ENCODE results near the gene STXBP6. TPM values are rescaled to one million over a fixed set of nuclear protein-coding genes. Genes with fewer than 3 reads are reported as not detected.

The STXBP6 gene
- total RNA-seq, 1 donor from 2014 or later: not detected

DNA sequence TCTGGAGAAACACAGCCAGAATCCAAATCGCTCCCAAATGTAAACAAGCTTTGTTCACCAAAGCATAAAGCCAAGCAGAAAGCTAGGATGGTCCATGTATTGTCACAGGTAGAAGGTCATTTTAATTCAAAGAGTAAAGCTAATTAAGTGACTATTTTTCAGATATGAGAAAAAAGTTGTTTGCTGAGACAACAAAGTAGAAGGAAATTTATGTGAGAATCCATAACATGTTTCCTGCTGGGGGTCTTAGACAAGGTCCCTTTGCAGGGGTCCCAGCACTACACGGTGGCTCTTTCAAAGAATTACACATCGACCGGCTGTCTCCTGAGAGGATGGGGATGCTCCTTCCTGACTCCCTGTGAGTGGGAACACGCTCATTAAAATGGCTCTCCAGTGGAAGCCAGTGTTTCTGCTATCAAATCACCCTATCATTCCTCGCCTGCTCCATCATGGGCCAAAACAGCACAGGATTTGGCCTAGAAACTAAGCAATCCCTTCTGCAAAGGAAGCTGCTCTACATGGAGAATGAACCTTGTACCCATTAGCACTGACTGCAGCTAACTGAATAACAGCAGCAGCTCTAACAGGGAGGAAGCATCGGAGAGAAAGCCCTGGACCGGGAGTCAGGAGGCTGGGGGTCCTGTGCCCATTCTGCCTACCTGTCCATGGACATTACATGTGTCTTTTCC, 175.3 kb downstream of the STXBP6 start:
- Mint-ChIP-seq H3K4me3 (no peak overlapping the region), H3K36me3 (ENCODE audit: low read depth) (no peaks in the 10 kb centered on the region), H3K9me3 (no peaks in the 10 kb centered on the region), H3K27ac (no peak overlapping the region), H3K4me1 (no peaks in the 10 kb centered on the region), H3K27me3 (peaks cover 14% of the 10 kb centered on the region)
- intact Hi-C loops (cut with micrococcal nuclease): no loop called here
- DNase-seq: no peak

DNA sequence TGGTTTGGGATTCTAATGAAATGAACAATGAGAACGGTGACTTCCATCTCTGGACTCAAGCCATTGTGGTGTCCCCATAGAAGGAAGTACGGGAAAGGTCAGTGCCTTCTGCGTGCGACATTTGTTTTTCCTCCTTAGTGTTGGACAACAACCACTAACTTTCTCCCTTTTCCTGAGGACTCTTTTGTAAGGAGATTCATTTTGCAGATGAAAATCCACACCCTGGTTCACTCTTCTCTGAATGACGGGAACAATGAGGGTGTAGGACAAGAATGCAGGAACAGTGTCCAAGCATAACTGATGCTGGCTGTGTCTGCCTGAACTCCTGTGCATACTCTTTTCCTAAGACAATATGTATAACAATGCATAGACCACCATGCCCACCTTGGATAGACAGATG, 176.4 kb downstream of the STXBP6 start:
- Mint-ChIP-seq H3K4me1 (no peaks in the 10 kb centered on the region), H3K4me3 (no peak overlapping the region), H3K27me3 (peaks cover 14% of the 10 kb centered on the region), H3K36me3 (ENCODE audit: low read depth) (no peaks in the 10 kb centered on the region), H3K27ac (no peak overlapping the region), H3K9me3 (no peaks in the 10 kb centered on the region)
- DNase-seq: no peak
- intact Hi-C loops (cut with micrococcal nuclease): no loop called here

DNA sequence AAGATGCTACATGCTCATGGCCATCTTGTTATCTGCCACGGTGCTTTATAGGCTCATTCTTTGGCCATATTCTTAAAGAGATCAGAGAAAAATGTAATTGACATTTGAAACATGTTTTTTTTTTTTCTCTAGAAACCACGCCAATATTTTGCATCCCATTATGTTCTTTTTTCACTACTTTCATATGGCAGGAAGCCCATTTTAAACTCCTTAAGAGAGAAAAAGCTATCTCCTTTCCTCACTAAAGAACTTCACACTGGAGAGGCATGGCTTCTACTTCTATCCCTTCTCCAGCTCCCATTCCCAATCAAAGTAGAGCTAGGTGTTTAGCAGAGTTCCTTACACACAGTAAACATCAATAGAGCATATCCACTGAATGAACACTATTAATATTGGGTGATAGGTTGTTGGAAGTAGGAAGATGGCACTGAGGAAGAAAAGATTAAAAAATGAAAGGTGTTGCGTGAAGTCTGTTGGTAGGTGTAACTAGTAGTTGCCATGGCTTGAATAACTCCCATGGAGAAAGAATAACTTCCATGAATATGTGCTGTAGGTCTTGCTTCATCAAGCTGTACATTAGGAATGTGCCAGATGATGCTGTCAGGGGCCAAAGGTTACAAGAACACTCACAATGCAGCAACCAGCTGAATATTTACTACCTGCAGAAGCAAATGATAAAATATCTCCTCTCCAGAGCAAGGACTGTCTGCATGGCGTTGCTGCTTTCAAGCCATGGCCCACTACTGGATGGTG, 178.8 kb downstream of the STXBP6 start:
- no peak overlapping the region for H3K4me3 Mint-ChIP-seq
- H3K27me3 Mint-ChIP-seq: peaks cover 8% of the 10 kb centered on the region
- H3K27ac Mint-ChIP-seq: no peak overlapping the region
- intact Hi-C loops (cut with micrococcal nuclease): no loop called here
- no peaks in the 10 kb centered on the region for H3K36me3 Mint-ChIP-seq (ENCODE audit: low read depth)
- H3K9me3 Mint-ChIP-seq: no peaks in the 10 kb centered on the region
- H3K4me1 Mint-ChIP-seq: no peaks in the 10 kb centered on the region
- DNase-seq: no peak

DNA sequence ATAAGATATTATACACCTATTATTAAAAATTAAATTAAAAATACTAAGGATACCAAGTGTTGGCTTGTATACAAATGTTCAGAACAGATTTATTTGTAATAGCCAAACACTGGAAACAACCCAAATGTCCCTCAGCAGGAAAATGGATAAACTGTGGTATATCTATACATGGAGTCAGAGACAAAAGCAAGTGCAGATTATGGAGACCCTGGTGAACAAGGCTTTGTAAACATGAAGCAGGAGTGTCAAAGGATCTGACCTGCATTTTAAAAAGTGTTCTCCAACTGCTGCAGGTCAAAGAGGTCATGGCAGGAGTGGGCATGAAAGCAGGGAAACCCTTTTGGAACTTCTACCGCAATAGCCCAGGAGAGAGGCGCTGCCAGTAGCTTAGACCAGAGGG, 181.6 kb downstream of the STXBP6 start:
- Mint-ChIP-seq H3K27me3 (peaks cover 2% of the 10 kb centered on the region), H3K36me3 (ENCODE audit: low read depth) (no peaks in the 10 kb centered on the region), H3K4me3 (no peak overlapping the region), H3K9me3 (no peaks in the 10 kb centered on the region), H3K27ac (no peak overlapping the region), H3K4me1 (no peaks in the 10 kb centered on the region)
- intact Hi-C loops (cut with micrococcal nuclease): no loop called here
- DNase-seq: no peak

DNA sequence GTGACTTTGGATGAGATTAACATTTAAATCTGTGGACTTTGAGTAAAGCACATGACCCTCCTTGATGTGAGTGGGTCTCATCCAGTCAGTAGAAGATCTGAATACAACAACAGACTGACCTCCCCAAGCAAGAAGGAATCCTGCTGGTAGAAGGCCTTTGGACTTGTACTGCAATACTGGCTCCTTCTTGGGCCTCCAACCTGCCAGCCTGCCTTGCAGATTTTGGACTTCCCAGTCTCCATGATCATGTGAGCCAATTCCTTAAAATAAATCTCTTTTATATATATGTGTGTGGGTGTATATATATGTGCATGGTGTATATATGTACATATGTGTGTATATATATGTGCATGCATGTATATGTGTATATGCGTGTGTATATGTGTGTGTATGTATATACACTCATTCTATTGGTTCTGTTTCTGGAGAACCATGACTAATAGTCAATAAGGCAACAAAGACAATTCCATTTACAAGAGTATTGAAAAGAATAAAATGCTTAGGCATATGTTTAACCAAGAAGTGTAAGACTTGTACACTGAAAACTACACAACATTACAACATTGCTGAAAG, 183.8 kb downstream of the STXBP6 start:
- intact Hi-C loops (cut with micrococcal nuclease): no loop called here
- no peak for DNase-seq
- Mint-ChIP-seq H3K9me3 (no peaks in the 10 kb centered on the region), H3K36me3 (ENCODE audit: low read depth) (no peaks in the 10 kb centered on the region), H3K4me3 (no peak overlapping the region), H3K27ac (no peak overlapping the region), H3K27me3 (peaks cover 4% of the 10 kb centered on the region), H3K4me1 (no peaks in the 10 kb centered on the region)

DNA sequence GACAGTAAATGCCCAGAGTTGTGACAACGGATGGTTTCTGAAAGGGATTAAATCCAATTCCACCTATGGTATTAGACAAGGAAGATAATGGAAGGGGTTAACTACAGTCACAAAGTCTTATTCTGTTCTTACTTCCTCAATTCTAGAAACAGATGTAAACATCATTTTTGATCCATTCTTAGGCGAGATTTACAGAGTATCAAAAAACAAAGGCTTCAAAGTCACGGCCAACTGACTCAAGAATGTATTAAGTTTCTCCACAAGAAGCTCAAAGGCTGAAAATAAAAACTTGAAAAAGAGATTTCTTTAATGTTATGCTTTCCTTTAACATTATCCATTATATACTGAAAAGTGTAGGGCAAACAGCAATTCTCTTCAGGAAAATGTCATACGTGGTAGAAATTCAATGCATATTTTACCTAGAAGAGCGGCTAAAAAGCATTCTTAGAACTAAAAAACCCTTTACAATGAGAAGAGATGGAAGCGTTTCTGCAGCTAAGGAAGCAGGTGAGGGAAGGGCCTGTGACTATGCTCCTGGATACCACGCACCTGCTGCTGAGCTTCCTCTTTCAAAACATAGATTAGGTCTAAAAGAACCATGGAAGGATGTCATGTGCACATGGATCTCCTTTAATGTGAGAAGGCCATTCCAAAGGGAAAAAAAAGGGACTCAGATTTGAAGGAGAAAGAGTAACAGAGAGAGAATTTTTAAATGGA, 185.8 kb downstream of the STXBP6 start:
- Mint-ChIP-seq H3K27ac (no peak overlapping the region), H3K36me3 (ENCODE audit: low read depth) (no peaks in the 10 kb centered on the region), H3K9me3 (no peaks in the 10 kb centered on the region), H3K4me1 (no peaks in the 10 kb centered on the region), H3K27me3 (peaks cover 10% of the 10 kb centered on the region), H3K4me3 (no peak overlapping the region)
- no peak for DNase-seq
- intact Hi-C loops (cut with micrococcal nuclease): no loop called here

DNA sequence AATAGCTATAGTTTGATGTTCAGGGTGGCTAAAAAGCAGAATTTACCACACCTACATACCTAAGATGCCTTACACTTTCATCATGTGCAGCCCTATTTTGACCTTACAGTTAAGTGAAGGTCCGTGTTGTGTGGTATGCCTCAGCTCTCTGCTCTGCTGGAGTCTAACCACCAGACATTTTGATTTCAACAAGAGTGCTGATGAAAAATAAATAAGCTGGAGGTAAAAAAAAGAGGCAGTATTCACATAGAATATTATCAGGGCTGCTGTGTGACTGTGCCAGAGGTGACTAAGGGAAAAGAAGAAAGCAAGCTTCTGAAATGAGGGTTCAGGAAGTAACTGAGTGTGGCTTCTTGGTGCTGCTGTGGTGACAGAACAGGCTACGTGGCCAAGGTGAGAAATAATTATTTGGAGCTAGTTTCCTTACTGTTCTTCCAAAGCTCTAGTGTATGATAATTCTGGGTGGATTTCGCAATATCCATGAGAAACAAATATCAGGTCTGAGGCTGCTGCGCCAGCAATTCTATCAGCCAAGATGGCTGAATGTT, 188.8 kb downstream of the STXBP6 start:
- DNase-seq: no peak
- peaks cover 17% of the 10 kb centered on the region for H3K27me3 Mint-ChIP-seq
- H3K36me3 Mint-ChIP-seq (ENCODE audit: low read depth): no peaks in the 10 kb centered on the region
- no peak overlapping the region for H3K27ac Mint-ChIP-seq
- H3K9me3 Mint-ChIP-seq: no peaks in the 10 kb centered on the region
- intact Hi-C loops (cut with micrococcal nuclease): no loop called here
- no peaks in the 10 kb centered on the region for H3K4me1 Mint-ChIP-seq
- no peak overlapping the region for H3K4me3 Mint-ChIP-seq

DNA sequence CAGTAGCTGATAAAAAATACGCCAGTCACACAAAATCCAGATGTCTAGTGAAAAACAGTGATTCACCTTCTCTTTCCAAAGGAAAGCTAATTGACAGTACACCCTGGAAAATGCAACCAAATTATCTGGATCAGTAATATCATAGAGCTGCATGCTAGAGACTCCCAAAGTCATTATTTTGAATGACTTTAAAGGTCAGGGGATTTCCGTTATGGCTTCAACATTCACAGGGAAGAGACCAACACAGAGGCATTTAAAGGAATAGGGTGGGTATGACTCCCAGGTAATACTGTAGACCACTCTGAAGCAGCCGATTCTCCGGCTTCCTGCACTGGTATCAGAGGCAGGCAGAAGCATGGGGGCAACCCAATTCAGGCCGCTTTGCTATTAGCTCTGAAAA, 190.4 kb downstream of the STXBP6 start:
- Mint-ChIP-seq H3K27ac (no peak overlapping the region), H3K36me3 (ENCODE audit: low read depth) (no peaks in the 10 kb centered on the region), H3K9me3 (no peaks in the 10 kb centered on the region), H3K4me1 (no peaks in the 10 kb centered on the region), H3K4me3 (no peak overlapping the region), H3K27me3 (peaks cover 21% of the 10 kb centered on the region)
- no peak for DNase-seq
- intact Hi-C loops (cut with micrococcal nuclease): no loop called here

DNA sequence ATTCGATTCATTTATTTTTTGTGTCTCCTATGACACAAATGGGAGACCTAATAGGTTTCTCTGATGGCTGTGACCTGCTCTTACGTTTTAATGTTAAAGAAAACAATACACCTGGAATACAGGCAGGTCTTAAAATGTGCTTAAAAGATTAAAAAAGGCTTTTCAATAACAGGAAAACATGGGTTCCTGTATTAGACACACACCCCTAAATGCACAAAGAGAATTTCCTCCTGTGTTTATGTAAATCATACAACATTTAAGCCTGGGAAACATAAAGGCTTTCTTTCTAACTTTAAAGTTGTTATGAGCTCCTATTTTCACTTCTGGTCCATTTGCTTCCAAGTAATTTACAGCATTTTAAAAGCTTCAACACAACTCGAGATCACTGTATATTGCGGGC, 191.3 kb downstream of the STXBP6 start:
- Mint-ChIP-seq H3K4me3 (no peak overlapping the region), H3K4me1 (no peaks in the 10 kb centered on the region), H3K9me3 (no peaks in the 10 kb centered on the region), H3K36me3 (ENCODE audit: low read depth) (no peaks in the 10 kb centered on the region), H3K27ac (no peak overlapping the region), H3K27me3 (peaks cover 24% of the 10 kb centered on the region)
- DNase-seq: no peak
- intact Hi-C loops (cut with micrococcal nuclease): no loop called here

DNA sequence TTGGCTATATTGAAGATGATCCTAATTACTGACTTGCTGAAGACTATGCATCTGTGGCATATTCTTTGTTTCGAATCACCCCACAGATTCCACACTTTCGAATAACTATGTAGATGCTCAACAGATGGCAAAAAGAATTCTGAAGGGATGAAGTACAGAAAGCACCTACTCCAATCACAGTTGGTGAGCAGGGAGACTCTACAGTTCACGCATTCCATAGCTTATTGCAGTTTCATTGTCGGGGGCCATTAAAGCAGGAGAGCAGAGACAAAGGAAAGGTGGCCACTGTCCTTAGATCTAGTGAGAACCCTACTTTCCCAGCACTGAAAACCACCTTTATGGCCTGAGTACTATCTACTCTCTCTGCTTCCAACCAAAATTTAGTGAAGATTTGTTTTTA, 191.9 kb downstream of the STXBP6 start:
- intact Hi-C loops (cut with micrococcal nuclease): no loop called here
- Mint-ChIP-seq H3K4me3 (no peak overlapping the region), H3K36me3 (ENCODE audit: low read depth) (no peaks in the 10 kb centered on the region)

DNA sequence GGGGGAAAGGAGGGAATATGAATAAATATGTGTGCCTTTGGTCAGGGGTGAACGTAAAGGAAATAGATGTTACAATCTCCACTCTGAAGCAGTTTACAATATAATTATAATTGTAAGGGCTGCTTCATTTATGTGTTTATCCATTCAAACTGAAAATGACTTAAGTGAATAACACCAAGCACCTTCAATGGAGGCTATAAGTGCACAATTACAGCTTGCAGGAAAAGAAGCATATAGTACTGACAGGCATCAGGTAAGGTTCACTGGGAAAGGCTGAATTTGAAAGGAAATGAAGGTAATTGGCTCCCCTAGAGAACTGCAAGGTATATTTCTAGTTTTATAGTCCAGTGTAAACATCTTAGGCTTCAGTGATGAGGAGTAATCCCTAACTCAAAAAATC, 192.7 kb downstream of the STXBP6 start:
- peaks cover 25% of the 10 kb centered on the region for H3K27me3 Mint-ChIP-seq
- no peak overlapping the region for H3K27ac Mint-ChIP-seq
- H3K4me1 Mint-ChIP-seq: no peaks in the 10 kb centered on the region
- H3K36me3 Mint-ChIP-seq (ENCODE audit: low read depth): no peaks in the 10 kb centered on the region
- no peaks in the 10 kb centered on the region for H3K9me3 Mint-ChIP-seq
- DNase-seq: no peak
- H3K4me3 Mint-ChIP-seq: no peak overlapping the region
- intact Hi-C loops (cut with micrococcal nuclease): no loop called here

More for the DNA sequence above, 191.9 kb downstream of the STXBP6 start:
- Mint-ChIP-seq H3K27ac (no peak overlapping the region), H3K9me3 (no peaks in the 10 kb centered on the region), H3K27me3 (peaks cover 25% of the 10 kb centered on the region), H3K4me1 (no peaks in the 10 kb centered on the region)
- DNase-seq: no peak

DNA sequence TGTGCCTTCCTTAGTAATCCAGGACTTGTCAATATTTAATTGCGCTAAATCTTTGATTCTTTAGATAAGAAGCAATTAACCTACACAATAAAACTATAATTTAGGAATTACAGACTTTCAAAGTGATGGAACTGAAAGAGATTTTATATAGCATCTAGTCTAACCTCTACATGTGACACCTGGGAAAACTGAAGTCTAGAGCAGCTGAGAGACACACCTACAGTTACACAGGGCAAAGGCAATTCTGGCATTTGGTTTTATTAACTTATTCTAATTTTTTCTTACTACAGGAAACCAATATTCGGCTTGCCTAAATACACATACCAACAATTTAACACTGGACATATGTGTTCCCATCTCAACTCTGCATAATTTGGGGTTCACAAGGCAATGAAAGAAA, 196.5 kb downstream of the STXBP6 start:
- H3K36me3 Mint-ChIP-seq (ENCODE audit: low read depth): no peaks in the 10 kb centered on the region
- no peaks in the 10 kb centered on the region for H3K4me1 Mint-ChIP-seq
- H3K4me3 Mint-ChIP-seq: no peak overlapping the region
- H3K27ac Mint-ChIP-seq: no peak overlapping the region
- no peak for DNase-seq
- H3K27me3 Mint-ChIP-seq: peaks cover 19% of the 10 kb centered on the region
- intact Hi-C loops (cut with micrococcal nuclease): no loop called here
- H3K9me3 Mint-ChIP-seq: no peaks in the 10 kb centered on the region

DNA sequence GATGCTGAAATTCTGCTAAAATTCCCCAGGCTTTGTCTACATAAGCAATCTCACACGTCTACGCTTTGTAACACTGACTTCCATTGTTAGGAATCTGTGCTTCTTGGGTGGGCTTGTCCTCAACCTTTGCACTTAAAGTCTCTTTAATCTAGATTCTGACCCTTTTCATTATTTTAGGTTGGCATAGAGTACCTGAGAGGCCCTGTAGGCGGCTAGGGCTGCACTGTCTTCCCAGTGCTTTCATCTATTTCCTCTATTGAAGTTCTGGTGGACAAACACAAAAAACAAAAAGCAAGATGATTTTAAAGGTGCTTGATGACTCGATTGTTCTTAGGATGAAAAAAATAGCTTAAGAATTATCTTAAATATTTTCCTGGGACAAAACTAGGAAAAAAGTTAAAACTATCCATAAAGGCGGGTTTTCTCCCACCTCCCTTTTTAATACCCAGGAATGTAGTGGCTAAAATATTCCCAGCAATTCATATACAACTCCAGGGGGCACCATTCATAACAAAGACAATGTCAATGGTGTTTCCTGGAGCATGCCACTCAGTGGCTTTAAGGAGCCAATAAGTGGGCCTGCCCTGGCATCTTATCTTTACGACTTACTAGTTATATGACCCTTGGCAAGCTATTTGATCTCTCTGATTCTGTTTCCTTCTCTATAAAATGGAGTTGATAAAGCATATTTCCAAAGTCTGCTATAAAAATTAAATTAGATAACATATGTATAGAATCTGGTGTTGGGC, 197.5 kb downstream of the STXBP6 start:
- Mint-ChIP-seq H3K4me3 (no peak overlapping the region), H3K27me3 (peaks cover 18% of the 10 kb centered on the region), H3K27ac (no peak overlapping the region), H3K4me1 (no peaks in the 10 kb centered on the region), H3K36me3 (ENCODE audit: low read depth) (no peaks in the 10 kb centered on the region), H3K9me3 (no peaks in the 10 kb centered on the region)
- intact Hi-C loops (cut with micrococcal nuclease): no loop called here
- no peak for DNase-seq

All from activated CD4-positive, alpha-beta T cell treated with anti-CD3 and anti-CD28 coated beads, Interleukin-2, amount 10 ng/mL, durations not matched to agents 24 days and 14 days (primary cell).